Ammon's horn (tissue), 1 donor: ENCODE results near the gene WDCP.
"Not testable (repeated sequence)": the region's sequence is repeated elsewhere in the genome, so short reads cannot be mapped to it uniquely, and the experiment has no call there.

Experiments used
- DNase-seq: peaks from one replicate; pipeline ENCODE4 v3.0.0-alpha.2; 2016; ENCODE audit warnings: low spot score

The WDCP gene, protein sequence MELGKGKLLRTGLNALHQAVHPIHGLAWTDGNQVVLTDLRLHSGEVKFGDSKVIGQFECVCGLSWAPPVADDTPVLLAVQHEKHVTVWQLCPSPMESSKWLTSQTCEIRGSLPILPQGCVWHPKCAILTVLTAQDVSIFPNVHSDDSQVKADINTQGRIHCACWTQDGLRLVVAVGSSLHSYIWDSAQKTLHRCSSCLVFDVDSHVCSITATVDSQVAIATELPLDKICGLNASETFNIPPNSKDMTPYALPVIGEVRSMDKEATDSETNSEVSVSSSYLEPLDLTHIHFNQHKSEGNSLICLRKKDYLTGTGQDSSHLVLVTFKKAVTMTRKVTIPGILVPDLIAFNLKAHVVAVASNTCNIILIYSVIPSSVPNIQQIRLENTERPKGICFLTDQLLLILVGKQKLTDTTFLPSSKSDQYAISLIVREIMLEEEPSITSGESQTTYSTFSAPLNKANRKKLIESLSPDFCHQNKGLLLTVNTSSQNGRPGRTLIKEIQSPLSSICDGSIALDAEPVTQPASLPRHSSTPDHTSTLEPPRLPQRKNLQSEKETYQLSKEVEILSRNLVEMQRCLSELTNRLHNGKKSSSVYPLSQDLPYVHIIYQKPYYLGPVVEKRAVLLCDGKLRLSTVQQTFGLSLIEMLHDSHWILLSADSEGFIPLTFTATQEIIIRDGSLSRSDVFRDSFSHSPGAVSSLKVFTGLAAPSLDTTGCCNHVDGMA

DNA sequence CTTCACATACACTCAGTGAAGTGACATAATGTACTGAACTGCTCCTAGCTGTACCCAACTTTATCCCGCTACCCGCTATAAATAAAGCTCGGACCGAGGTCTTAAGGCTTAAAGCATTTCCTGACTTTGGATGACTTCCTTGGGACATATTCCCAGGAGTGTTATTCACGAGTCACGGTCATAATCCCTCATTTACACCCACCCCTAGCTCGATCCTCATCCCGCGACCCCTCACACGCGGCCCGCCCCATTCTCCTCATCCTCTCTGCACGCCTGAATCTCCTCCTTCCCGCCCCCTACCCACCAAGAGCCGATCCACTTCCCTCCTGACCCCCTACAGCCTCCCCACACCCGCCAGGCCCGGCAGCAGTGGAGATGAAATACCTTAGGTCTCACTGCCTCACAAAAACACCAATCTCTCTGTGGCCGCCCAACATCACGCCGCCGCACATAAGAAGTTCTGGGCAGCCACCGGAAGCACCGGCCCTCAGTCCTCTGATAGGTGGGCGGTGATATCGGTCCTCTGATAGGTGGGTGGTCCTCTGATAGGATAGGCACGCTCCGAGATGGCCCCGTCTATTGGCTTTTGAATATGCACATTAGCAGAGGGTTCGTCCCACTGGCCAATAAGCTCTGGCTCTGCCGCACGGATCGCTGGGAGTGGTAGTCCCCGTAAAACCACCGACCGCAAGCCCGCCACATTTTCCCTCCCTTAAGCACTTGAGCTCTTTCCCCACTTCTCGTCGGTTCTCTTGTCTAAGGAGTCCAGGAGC lies at the start of gene WDCP:
TSS of gene WDCP (minus strand) at position 462 of the 773 bp plus-strand sequence. CDS start 7,897 bp downstream, outside the sequence.
- DNase-seq = peak; percentile 100

DNA sequence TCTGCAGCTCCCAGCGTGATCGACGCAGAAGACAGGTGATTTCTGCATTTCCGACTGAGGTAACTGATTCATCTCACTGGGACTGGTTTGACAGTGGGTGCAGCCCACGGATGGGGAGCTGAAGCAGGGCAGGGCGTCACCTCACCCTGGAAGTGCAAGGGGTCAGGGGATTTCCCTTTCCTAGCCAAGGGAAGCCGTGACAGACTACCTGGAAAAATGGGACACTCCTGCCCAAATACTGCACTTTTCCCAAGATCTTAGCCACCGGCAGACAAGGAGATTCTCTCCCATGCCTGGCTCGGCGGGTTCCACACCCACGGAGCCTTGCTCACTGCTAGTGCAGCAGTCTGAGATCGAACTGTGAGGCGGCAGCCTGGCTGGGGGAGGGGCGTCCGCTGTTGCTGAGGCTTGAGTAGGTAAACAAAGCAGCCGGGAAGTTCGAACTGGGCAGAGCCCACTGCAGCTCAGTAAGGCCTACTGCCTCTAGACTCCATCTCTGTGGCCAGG lies 48.0 kb upstream of the WDCP start:
- DNase-seq = not testable (repeated sequence)

DNA sequence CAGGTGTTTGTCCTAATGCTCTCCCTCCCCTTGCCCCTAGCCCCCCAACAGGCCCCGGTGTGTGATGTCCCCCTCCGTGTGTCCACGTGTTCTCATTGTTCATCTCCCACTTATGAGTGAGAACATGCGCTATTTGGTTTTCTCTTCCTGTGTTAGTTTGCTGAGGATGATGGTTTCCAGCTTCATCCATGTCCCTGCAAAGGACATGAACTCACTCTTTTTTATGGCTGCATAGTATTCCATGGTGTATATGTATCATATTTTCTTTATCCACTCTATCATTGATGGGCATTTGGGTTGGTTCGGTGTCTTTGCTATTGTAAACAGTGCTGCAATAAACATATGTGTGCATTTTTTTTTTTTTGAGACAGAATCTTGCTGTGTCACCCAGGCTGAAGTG lies 46.1 kb upstream of the WDCP start:
- DNase-seq = not testable (repeated sequence)

DNA sequence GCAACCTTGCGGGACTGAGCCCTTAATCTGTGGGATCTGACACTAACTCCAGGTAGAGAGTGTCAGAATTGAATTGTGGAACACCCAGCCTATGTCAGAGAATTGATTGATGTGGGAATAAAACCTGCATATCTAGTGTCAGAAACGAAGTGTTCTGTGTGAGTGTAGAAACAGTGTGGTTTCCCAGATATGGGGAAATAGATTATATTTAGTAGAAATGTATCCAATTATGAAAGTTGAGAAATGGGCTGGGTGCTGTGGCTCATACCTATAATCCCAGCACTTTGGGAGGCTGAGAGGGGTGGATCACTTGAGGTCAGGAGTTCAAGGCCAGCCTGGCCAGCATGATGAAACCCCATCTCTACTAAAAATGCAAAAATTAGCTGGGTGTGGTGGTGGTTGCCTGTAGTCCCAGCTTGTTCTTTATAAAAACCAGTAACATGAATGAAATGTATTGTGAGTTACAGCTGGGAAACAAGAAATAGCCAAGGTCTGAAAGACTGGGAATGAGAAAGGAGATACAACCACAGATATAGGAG lies 41.7 kb upstream of the WDCP start:
- no peak for DNase-seq

DNA sequence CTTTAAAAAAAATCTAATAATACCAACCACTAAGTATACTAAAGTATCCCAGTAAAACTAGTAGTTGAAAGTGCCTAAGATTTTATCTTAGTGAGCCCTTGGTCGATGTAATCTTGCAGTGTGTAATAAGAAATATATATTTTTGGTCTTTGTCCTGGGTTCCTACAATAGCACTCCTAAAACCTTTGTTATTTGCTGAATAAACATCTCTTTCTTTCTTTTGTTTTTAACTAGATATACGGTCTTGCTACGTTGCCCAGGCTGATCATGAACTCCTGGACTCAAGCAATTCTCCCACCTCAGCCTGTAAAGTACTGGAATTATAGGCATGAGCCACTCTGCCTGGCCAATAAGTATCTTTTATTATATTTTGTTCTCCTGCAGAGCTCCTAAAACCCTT lies 39.8 kb upstream of the WDCP start:
- no peak for DNase-seq

DNA sequence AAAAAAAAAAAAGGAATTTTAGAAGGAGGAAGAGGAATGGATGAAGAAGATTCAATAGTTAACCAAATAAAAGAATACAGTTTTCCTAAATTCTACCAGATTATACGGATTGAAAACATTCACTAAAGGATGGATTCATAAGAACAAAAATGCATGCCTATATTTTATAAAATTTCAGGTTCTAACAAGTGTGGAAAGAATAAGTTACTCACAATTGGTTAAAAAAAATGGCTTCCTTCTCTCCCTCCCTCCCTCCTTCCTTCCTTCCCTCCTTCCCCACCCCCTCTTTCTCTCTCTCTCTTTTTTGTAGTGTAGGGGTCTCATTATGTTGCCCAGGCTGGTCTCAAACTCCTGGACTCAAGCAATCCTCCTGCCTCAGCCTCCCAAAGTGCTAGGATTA lies 39.0 kb upstream of the WDCP start:
- no peak for DNase-seq

DNA sequence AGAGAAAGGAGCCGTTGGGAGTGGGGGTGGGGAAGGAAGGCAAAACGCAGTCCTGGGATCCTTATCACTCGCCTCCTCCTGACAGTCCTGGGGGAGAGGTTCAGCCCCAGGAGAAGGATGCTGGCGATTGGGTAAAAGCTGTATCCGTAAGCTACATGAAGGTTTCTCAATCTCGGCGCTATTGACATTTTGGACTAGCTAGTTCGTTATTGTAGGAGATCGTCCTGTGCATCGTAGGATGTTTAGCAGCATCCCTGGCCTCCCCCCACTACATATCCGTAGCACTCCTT lies 38.0 kb upstream of the WDCP start:
- no peak for DNase-seq

DNA sequence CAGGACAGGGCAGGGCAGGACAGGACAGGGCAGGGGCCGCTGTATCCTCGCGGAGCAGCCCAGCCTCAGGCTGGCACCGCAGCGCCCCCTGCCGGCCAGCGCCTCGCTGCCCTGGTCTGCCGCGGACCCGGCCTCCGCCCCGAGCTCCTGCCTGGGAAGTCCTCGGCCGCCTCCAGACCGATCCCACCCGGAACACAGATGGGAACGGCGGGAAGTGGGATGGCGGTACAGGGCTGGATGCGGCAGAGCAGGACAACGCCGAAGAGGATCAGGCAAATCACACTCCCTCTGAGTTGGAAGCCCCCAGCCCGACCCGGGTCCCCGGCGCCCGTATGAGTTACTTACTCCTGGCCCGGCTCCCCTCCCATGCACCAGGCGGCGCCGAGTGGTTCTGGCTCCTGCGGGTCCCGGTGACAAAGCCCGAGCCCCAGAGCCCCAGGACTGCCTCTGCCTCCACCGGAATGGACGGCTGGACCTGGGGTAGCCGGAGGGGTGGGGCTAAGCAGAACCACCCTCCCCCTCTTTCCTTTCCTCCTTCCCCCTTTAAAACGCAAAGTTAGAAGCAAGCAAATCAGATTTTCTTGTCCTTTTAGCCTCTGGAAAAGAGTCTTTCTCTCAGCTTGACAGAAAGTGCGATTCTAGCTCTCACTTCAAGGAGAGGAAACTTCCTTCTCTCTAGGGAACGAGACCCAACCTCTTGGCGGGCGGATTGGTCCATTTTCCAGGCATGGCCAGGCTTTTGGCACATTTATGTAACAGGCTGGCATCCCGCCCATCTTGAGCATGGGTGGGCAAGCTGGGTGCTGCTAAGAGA lies 37.4 kb upstream of the WDCP start, which contains the start of gene TP53I3:
TSS of gene TP53I3 (minus strand) at position 449 of the 814 bp plus-strand sequence. CDS start 508 bp downstream, outside the sequence.
- peak; percentile 87 for DNase-seq

DNA sequence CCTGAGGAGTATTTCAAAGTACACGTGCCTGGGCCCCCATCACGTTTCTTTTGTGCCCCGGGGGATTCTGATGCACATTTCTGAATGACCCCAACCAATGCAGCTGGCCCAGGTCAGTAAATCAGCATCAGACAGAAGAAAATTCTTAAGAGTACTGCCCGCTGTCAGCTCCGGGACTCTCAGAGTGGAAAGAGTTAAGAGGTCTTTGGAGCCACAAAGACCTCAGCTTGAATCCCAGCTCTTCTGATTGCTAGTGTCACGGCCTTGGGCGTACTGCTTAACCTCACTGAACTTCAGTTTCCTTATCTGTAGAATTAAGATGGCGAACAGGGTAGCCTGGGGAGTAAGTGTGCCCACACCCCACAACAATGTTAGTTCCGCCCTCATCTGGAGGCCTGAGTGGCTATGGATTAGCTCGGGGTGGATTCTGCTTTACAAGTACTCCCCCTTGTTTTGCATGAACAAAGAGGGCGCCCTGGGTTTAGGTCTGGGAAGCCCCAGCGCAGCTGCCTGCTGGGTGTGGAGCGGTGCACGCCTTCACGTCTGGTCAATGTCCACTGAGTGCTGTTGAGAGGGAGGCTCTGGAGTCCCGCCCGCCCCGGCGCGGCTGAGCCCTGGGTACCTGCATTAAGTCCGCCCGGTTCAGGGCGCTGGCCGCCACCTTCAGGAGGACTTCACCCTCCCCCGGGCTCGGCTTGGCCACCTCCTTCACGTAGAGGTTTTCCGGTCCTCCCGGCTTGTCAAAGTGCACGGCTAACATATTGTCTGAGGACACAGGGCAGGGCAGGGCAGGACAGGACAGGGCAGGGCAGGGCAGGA lies 36.6 kb upstream of the WDCP start:
- DNase-seq = peak; percentile 45

DNA sequence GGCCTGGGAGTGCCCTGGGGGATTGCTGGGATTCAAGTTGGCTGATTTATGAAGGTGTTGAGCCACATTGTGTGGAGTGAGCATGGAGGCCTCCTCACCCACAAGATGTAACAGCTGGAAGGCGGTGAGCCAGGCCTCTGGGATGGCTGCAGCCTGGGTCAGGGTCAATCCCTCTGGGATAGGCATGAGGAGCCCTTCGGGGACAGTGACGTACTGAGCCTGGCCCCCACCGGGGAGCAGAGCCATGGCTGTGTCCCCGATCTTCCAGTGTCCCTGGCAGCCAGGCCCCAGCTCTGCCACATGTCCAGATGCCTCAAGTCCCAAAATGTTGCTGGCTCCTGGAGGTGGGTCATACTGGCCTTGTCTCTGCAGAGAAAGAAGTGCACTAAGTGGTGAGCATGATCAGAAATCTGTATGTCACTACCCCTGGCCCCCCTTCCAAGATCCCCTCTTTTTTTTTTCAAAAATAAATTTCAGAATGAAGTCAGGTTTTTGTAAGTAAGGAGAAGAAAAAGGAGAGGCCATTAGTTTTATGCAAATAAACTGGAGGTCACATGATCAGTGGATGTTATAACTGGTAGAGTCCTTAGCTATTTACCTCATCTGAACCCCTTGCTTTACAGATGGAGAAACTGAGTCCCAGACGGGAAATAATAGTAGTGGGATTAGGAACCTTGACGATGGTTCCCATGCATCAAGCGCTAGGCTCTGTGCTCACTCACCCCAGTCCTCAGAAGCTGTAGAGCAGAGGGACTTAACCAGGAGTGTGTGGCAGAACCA lies 35.8 kb upstream of the WDCP start:
- no peak for DNase-seq

DNA sequence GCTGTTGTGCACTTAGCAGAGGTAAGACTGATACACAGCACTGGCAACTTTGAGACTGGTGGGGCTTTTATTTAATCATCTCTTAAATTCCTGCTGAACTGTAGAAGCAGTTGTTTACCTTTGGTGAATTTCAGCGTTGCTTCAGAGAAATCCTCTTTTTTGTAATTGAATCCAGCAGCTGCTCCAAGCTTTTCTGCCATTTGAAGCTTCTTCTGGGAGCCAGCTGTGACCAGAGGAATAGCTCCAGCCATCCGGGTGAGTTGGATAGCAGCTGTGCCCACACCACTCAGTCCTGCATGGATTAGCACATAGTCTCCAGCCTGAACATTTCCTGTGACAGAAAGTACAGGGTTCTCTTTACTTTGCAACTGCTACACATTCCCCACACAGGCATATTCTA lies 33.5 kb upstream of the WDCP start:
- no peak for DNase-seq

DNA sequence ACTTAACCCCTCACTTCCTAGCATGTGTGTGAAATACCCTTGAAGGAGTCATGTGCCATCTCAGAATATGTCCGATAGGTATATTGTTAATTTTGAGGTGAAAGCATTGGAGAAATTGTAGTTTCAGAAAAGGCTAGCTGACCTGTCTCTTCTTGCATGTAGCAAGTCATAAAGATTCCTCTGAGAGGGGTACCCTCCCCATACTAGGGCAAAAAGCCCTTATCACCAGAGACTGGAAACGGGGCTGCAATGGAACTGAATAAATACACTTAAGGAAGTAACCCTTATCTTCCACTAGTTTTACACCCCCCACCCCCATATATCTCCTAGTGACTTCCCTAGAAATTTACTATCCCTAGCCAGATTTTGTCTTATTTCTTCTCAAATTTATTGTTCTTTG lies 30.7 kb upstream of the WDCP start:
- DNase-seq = no peak

DNA sequence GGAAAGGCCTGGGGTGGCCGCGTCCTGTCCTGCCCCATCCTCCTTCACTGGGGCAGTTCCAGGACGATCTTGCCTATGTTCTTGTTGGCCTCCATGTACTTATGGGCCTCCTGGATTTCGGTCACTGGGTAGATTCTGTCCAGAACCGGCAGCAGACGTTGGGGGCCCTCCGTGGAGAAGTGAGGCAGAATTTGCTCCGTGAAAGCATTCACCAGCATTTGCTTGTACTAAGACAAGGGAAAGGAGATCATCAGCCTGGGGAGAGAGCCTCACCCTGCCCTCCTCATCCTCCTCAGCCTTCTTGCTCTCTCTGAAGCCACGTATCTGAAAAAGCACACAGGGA lies 30.3 kb upstream of the WDCP start:
- DNase-seq = no peak

DNA sequence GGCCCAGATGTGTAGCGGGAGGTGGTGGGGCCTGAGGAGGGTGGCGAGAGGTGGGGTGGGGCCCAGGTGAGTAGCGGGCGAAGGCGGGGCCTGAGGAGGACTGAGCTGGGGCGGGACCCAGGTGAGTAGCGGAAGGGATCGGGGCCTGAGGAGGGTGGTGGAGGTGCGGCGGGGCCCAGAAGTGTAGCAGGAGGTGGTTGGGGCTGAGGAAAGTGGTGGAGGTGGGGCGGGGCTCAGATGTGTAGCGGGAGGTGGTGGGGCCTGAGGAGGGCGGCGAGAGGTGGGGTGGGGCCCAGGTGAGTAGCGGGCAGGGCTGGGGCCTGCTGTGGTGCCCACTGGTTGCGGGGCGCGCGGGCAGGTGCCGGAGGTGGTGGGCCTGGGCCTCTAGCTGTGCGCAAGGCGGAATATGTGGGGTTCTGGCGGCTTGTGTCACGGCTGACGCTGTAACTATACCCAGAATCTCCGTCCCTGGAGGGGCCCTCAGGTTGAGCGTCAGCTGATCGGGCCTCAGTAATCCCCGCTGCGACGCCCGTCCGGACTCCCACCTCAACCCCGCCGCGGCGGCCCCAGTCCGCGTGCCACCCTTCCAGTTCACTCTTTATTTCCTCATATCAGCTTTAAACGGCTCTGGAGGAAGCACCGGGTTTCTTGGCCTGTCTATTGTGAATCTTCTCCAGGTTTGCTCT lies 29.8 kb upstream of the WDCP start:
- DNase-seq = peak; percentile 43

DNA sequence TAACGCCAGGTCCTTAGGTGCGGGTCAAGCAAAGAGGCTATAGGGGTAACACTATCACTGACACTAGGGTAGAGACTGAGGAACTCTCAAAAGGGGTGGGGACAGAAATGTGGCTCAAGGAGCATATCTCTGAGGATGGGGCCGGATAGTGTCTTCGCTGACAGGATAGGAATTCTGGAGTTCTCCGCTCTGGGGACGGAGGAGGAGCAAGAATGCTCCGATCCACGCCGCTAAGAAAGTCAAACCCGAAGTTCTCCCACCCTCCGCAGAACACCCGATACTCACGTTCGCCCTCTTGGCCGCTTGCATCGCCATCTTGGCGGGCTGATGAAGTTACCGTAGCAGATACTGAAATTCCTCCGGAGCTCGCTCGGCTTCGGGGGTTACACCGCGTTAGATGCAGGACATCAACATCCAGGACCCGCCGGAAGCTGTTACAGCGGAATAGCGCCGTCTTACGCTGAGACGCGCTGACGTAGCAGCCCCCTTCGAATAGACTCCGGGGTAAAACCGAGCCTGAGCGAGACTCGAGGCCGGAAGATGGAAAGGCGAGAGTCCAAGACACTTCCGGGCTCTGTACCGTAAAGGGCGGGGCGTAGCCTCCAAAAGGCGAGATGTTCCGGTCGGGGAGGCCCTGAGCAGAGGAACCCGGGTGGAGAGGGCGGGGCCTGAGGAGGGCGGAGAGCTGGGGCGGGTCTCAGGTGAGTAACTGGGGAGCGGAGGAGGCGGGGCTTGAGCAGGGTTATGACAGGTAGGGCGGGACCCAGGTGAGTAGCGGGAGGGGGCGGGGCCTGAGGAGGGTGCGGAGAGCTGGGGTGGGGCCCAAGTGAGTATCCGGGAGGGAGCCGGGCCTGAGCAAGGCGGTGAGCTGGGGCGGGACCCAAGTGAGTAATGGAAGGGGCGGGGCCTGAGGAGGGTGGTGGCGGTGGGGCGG lies 29.0 kb upstream of the WDCP start, which contains the start of gene SF3B6:
TSS of gene SF3B6 (minus strand) at position 412 of the 934 bp plus-strand sequence. CDS start at position 315, 97 bp downstream.
- DNase-seq = peak; percentile 99

DNA sequence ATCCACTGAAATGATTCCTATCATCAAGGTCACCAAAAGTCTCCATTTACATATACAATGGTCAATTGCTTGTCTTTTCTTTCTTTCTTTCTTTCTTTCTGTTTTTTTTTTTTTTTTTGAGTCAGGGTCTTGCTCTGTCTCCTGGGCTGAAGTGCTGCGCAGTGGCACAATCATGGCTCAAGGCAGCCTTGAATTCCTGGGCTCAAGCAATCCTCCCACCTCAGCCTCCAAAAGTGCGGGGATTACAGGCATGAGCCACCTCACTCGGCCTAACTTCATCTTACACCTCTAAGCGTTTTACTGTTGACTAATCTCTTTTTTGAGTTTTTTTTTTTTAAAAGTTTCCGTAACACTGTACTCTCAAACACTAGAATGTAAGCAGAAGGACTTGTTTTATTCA lies 28.1 kb upstream of the WDCP start:
- no peak for DNase-seq

DNA sequence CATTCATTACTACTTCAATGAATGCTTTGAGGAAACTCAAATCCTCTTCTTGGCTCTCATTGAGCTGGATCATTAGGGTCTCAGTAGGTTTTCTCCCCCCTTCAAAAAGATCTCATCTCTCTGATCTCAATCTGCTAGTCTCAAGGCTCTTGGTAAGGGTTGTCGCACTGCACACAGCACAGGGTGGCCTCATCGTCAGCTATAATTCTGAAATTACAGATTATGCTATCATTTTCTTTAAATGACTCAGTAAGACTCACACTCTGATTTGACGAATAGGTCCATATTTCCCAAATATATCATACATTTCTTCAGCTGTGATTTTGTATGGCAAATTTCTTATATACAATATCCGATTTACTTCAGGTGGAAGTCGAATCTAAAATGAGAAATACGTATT lies 26.6 kb upstream of the WDCP start:
- DNase-seq = no peak

DNA sequence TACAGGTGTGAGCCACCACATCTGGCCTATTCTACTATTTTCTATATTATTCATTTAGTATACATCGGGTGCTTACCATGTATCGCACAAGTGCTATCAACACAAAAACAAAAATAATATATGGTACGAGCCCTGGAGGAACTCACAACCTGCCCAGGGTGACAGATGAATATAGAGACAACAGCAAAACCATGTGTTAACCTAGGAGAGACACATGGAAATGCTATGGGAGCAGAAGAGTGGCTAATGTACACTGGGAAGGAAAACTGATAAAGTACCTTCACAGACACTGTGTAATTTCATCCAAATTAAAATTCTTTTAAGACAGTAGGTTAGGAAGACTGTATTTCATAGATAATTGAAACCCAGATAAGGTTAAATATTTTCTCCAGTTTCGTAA lies 25.1 kb upstream of the WDCP start:
- no peak for DNase-seq
